Globus pallidus (tissue), 1 donor: ENCODE results near the gene MISP3.
A peak's percentile ranks its signal among the peaks of the same experiment; 100 is the strongest.

ENCODE experiments used
- DNase-seq: peaks from one replicate; pipeline ENCODE4 v3.0.0-alpha.2; 2015; ENCODE audit warnings: low spot score

The MISP3 gene

GRCh38 chr19:14053500-14053899 is 19.1 kb upstream of the MISP3 start:
- no peak for DNase-seq

GRCh38 chr19:14054099-14054498 is 18.5 kb upstream of the MISP3 start:
- DNase-seq, result no peak

- DNase-seq, result no peak
Measured at GRCh38 chr19:14054721-14055120, 17.9 kb upstream of the MISP3 start.

GRCh38 chr19:14055396-14055795 is 17.2 kb upstream of the MISP3 start:
- DNase-seq, result no peak

- DNase-seq, result no peak
Measured at GRCh38 chr19:14056069-14056666, 16.4 kb upstream of the MISP3 start.

- no peak for DNase-seq
Measured at GRCh38 chr19:14056741-14057356, 15.7 kb upstream of the MISP3 start.

- no peak for DNase-seq
Measured at GRCh38 chr19:14058182-14059092, 14.1 kb upstream of the MISP3 start.

GRCh38 chr19:14059093-14059480 is 13.5 kb upstream of the MISP3 start:
- no peak for DNase-seq

- DNase-seq, result no peak
Measured at GRCh38 chr19:14059652-14060155, 12.9 kb upstream of the MISP3 start.

GRCh38 chr19:14061081-14061749 is 11.4 kb upstream of the MISP3 start:
- no peak for DNase-seq

- DNase-seq, result no peak
Measured at GRCh38 chr19:14061751-14062557, 10.6 kb upstream of the MISP3 start, which contains the start of gene PALM3. Gene PALM3, minus strand, starts transcription at chr19:14062076. Its CDS starts 96 bp downstream, at chr19:14061980.

- DNase-seq, result no peak
Measured at GRCh38 chr19:14062558-14062855, 10.1 kb upstream of the MISP3 start.

GRCh38 chr19:14063105-14063504 is 9.5 kb upstream of the MISP3 start:
- no peak for DNase-seq

GRCh38 chr19:14066134-14066533 is 6.5 kb upstream of the MISP3 start:
- no peak for DNase-seq

- no peak for DNase-seq
Measured at GRCh38 chr19:14070268-14071050, 2.1 kb upstream of the MISP3 start.

GRCh38 chr19:14073261-14073924 is 807 bp downstream of the MISP3 start:
- peak; percentile 66 for DNase-seq

- DNase-seq, result peak; percentile 44
Measured at GRCh38 chr19:14073925-14074838, 1.6 kb downstream of the MISP3 start.

GRCh38 chr19:14078411-14078810 is 5.8 kb downstream of the MISP3 start:
- no peak for DNase-seq
